GM23338 (cell line): Measurements from ENCODE around the gene HAL. TPM values are rescaled to one million over a fixed set of nuclear protein-coding genes. Genes with fewer than 3 reads are reported as not detected.

Source experiments
- ATAC-seq: fragments of 200-7000 bp; cut with Tn5 transposase; 3 replicates; pipeline ENCODE4 v1.9.1; 2020
- DNase-seq: peaks from one replicate; pipeline ENCODE4 v3.0.0-alpha.2; 2015; ENCODE audit warnings: low spot score
- H2AFZ ChIP-seq: fragments of 200-600 bp; sonication (generic); 2 replicates; pipeline ENCODE4 v1.8.0; 2016; ENCODE audit warnings: antibody characterized with exemption, mild to moderate bottlenecking, moderate library complexity
- H3F3A ChIP-seq: fragments of 200-600 bp; sonication (generic); replicated peaks from 2 replicates; pipeline ENCODE4 v1.8.0; 2017; ENCODE audit warnings: antibody characterized with exemption, mixed run types, low read depth
- H3K27ac ChIP-seq: fragments of 200-600 bp; sonication (generic); 2 replicates; pipeline ENCODE4 v1.6.1; 2016; ENCODE audit warnings: low read depth
- H3K27me3 ChIP-seq: fragments of 200-600 bp; sonication (generic); 2 replicates; pipeline ENCODE4 v1.8.0; 2016; ENCODE audit warnings: mild to moderate bottlenecking, mixed run types, moderate library complexity; ENCODE audit not compliant: insufficient read depth
- H3K36me3 ChIP-seq: fragments of 200-600 bp; sonication (generic); 2 replicates; pipeline ENCODE4 v1.8.0; 2016; ENCODE audit warnings: mild to moderate bottlenecking; ENCODE audit not compliant: insufficient read depth
- H3K4me1 ChIP-seq: fragments of 200-600 bp; sonication (generic); 2 replicates; pipeline ENCODE4 v1.8.0; 2016; ENCODE audit warnings: mild to moderate bottlenecking, moderate library complexity; ENCODE audit not compliant: insufficient read depth
- H3K4me2 ChIP-seq: fragments of 200-600 bp; sonication (generic); 2 replicates; pipeline ENCODE4 v1.7.1; 2017; ENCODE audit warnings: mixed run types
- H3K4me3 ChIP-seq: fragments of 200-600 bp; sonication (generic); 2 replicates; pipeline ENCODE4 v1.6.1; 2016; ENCODE audit warnings: mixed run types
- H3K79me2 ChIP-seq: fragments of 200-600 bp; sonication (generic); replicated peaks from 2 replicates; pipeline ENCODE4 v1.8.0; 2017; ENCODE audit warnings: mild to moderate bottlenecking; ENCODE audit not compliant: insufficient read depth
- H3K9me2 ChIP-seq: fragments of 200-600 bp; sonication (generic); 2 replicates; pipeline ENCODE4 v1.8.0; 2017; ENCODE audit not compliant: insufficient read depth
- H4K20me1 ChIP-seq: fragments of 200-600 bp; sonication (generic); replicated peaks from 2 replicates; pipeline ENCODE4 v1.8.0; 2017; ENCODE audit warnings: mild to moderate bottlenecking; ENCODE audit not compliant: insufficient read depth
- H3K27ac Mint-ChIP-seq: 2 replicates; pipeline ENCODE4 v1.8.0; 2020; ENCODE audit warnings: inconsistent platforms, mild to moderate bottlenecking, moderate library complexity, mixed read lengths
- H3K27me3 Mint-ChIP-seq: 3 replicates; pipeline ENCODE4 v1.8.0; 2022; ENCODE audit warnings: low read depth, mild to moderate bottlenecking, moderate library complexity, mixed read lengths, inconsistent platforms; ENCODE audit not compliant: insufficient read depth, poor library complexity
- H3K36me3 Mint-ChIP-seq: 3 replicates; pipeline ENCODE4 v1.8.0; 2021; ENCODE audit warnings: low read depth, mild to moderate bottlenecking, inconsistent platforms, moderate library complexity, mixed read lengths
- H3K4me1 Mint-ChIP-seq: 3 replicates; pipeline ENCODE4 v1.8.0; 2020; ENCODE audit warnings: mild to moderate bottlenecking, inconsistent platforms, mixed read lengths
- H3K4me3 Mint-ChIP-seq: 3 replicates; pipeline ENCODE4 v1.8.0; 2021; ENCODE audit warnings: moderate library complexity, mild to moderate bottlenecking, inconsistent platforms, mixed read lengths
- H3K9me3 Mint-ChIP-seq: 3 replicates; pipeline ENCODE4 v1.8.0; 2020; ENCODE audit warnings: moderate library complexity, mild to moderate bottlenecking, inconsistent platforms, mixed read lengths
- EZH2phosphoT487 ChIP-seq: fragments of 200-600 bp; sonication (generic); IDR thresholded peaks from one replicate; pipeline ENCODE4 v1.8.1; 2018; ENCODE audit warnings: antibody characterized with exemption; ENCODE audit not compliant: unreplicated experiment
- JUNB ChIP-seq: IDR thresholded peaks from one replicate; pipeline ENCODE4 v1.6.1; 2016; ENCODE audit warnings: antibody characterized with exemption; ENCODE audit not compliant: unreplicated experiment
- NANOG ChIP-seq: IDR thresholded peaks from 2 replicates; pipeline ENCODE4 v1.6.1; 2016; ENCODE audit warnings: antibody characterized with exemption, borderline replicate concordance
- POLR2AphosphoS5 ChIP-seq: IDR thresholded peaks from 2 replicates; pipeline ENCODE4 v1.6.1; 2016; ENCODE audit warnings: antibody characterized with exemption, low read depth
- STAT1 ChIP-seq: IDR thresholded peaks from one replicate; pipeline ENCODE4 v1.6.1; 2016; ENCODE audit warnings: antibody characterized with exemption; ENCODE audit not compliant: unreplicated experiment
- polyA plus RNA-seq: library from polyadenylated mRNA; unstranded; fragments of >200 nt; fragmentation: Nextera tagmentation; extraction: Ambion mirVana; gene quantifications from 2 replicates; pipeline ENCODE4 v1.2.1, GENCODE V29; 2016
- total RNA-seq: library from RNA; depleted of rRNA; stranded (reverse); fragments of >200 nt; shearing (Covaris generic); gene quantifications from 2 replicates; pipeline ENCODE4 v1.2.3, GENCODE V29; 2014
- TF ChIP-seq, protein P1 (sequence below), 2 experiments: fragments of 200-600 bp in 1 of 2; sonication (generic) in 1 of 2; conservative IDR thresholded peaks; 2 replicates each; pipeline versions ENCODE4 v1.5.1 to v1.6.1; 2016 to 2017; ENCODE audit warnings: antibody characterized with exemption in 2 of 2, low read depth in 2 of 2, mild to moderate bottlenecking in 2 of 2, moderate library complexity in 1 of 2
- TF ChIP-seq, protein P2 (sequence below): fragments of 250-450 bp; sonication (Bioruptor Pico); IDR thresholded peaks from 2 replicates; pipeline ENCODE4 v1.5.0; 2020; ENCODE audit warnings: mild to moderate bottlenecking, moderate library complexity

Gene HAL
- total and polyA plus RNA-seq, 2 experiments from 2014 or later, result 0.17 to 0.24 TPM

DNA sequence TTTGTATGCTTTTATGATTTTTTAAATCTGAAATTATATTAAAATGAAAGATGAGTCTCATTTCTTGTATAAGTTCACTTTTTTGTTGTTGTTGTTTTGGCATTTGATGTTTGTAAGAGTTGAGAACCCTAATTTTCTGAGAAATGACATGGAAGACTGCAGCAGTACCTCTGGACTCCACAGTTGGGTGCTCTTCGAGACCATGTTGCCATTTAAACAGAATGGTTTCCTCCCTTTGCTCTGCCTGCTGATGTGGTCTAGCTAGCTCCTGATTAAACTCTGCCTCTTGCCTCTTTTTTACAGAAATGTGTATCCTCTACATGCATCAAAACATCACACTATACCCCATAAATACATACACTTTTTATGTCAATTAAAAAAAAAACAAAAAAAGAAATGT, 45.0 kb upstream of the HAL start (continued):
- TF ChIP-seq, protein P1, sequence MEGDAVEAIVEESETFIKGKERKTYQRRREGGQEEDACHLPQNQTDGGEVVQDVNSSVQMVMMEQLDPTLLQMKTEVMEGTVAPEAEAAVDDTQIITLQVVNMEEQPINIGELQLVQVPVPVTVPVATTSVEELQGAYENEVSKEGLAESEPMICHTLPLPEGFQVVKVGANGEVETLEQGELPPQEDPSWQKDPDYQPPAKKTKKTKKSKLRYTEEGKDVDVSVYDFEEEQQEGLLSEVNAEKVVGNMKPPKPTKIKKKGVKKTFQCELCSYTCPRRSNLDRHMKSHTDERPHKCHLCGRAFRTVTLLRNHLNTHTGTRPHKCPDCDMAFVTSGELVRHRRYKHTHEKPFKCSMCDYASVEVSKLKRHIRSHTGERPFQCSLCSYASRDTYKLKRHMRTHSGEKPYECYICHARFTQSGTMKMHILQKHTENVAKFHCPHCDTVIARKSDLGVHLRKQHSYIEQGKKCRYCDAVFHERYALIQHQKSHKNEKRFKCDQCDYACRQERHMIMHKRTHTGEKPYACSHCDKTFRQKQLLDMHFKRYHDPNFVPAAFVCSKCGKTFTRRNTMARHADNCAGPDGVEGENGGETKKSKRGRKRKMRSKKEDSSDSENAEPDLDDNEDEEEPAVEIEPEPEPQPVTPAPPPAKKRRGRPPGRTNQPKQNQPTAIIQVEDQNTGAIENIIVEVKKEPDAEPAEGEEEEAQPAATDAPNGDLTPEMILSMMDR (conservative IDR thresholded peaks at IDR 0.05; ENCODE audit: low read depth in 2 of 2), result no peak
- TF ChIP-seq STAT1, result no peak
- no peak for TF ChIP-seq JUNB
- no peak for TF ChIP-seq EZH2phosphoT487
- no peak for TF ChIP-seq NANOG

DNA sequence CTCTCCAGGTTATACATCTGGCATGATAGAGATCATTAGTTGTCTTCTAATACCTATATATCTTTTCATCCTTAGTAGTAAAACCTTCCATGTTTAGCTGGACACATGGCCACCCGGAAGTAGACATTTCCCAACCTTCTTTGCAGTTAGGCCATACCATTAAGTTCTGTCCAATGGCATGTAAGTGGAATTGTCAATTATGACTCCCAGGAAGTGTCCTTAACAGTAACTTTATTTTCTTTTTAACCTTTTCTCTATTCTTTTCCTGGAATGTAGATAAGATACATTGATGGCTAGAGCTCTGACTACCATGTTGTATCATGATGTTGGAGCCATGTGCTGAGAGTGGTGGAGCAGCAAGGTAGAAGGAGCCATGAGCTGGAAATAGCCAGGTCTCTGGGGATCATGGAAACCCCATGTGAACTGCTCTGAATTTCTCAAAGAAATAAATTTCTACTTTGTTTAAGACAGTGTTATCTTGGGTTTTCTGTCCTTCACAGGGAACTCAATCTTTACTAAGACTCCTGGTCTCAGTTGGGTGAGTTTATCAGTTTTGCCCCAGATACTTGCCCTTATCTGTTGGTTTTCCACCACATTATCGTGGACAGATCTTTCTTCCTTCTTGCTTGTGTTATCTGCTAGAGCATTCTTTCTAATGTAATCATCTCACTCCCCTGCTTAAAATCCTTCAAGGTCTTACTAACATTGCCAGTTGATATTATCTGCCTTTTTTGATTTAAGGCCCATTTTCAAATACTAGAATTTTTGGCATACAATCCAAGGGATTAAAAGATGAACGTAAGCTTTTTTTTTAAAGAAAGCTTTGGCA, 44.4 kb upstream of the HAL start:
- Histone ChIP-seq H3K4me2 (no peak overlapping the region), H3K36me3 (no peaks in the 10 kb centered on the region), H3K79me2 (no peaks in the 10 kb centered on the region), H2AFZ (no peak overlapping the region), H4K20me1 (no peaks in the 10 kb centered on the region), H3K4me3 (no peak overlapping the region), H3K9me2 (no peaks in the 10 kb centered on the region), H3K27me3 (no peaks in the 10 kb centered on the region), H3F3A (no peaks in the 10 kb centered on the region), H3K27ac (no peak overlapping the region), H3K4me1 (peaks cover 3% of the 10 kb centered on the region; the same call in 1 of the 2 replicates)
- Mint-ChIP-seq H3K27ac (no peak overlapping the region), H3K27me3 (peaks cover 2% of the 10 kb centered on the region), H3K36me3 (no peaks in the 10 kb centered on the region), H3K4me3 (no peak overlapping the region), H3K4me1 (no peaks in the 10 kb centered on the region), H3K9me3 (no peaks in the 10 kb centered on the region)
- ATAC-seq, result no peak
- no peak for DNase-seq
- TF ChIP-seq NANOG, result no peak

DNA sequence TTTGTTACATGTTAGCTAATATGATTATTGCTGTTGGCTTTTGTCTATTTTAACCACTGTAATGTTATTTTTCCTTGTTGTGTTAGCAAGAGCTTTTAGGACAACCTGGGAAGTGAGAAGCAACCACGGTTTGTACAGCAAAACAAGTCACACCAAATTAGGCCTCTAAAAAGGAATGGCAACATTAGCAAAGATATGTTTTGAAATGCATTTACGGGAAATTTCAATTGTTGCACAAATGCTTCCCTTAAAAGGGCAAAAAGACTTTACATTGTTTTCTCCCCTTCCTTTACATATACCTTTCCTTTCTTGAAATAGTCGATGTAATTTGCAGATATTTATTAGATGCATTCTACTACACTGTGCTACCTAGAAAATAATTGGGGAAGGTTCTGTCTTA, 43.4 kb upstream of the HAL start:
- Histone ChIP-seq H3K4me3 (no peak overlapping the region), H3K27me3 (no peaks in the 10 kb centered on the region), H3K27ac (no peak overlapping the region), H3K79me2 (peaks cover 3% of the 10 kb centered on the region), H3F3A (no peaks in the 10 kb centered on the region), H3K36me3 (no peaks in the 10 kb centered on the region), H3K4me1 (peaks cover 3% of the 10 kb centered on the region; the same call in 1 of the 2 replicates), H3K4me2 (no peak overlapping the region), H2AFZ (no peak overlapping the region), H3K9me2 (no peaks in the 10 kb centered on the region), H4K20me1 (no peaks in the 10 kb centered on the region)
- ATAC-seq (no peak), DNase-seq (no peak)
- no peak overlapping the region for H3K27ac Mint-ChIP-seq
- no peak overlapping the region for H3K4me3 Mint-ChIP-seq
- no peaks in the 10 kb centered on the region for H3K9me3 Mint-ChIP-seq
- H3K27me3 Mint-ChIP-seq, result peaks cover 2% of the 10 kb centered on the region
- H3K36me3 Mint-ChIP-seq, result no peaks in the 10 kb centered on the region
- H3K4me1 Mint-ChIP-seq, result no peaks in the 10 kb centered on the region
- TF ChIP-seq, protein P1 (conservative IDR thresholded peaks at IDR 0.05; ENCODE audit: low read depth in 2 of 2), result no peak
- TF ChIP-seq POLR2AphosphoS5 (no peak), JUNB (no peak)
- TF ChIP-seq, protein P2, sequence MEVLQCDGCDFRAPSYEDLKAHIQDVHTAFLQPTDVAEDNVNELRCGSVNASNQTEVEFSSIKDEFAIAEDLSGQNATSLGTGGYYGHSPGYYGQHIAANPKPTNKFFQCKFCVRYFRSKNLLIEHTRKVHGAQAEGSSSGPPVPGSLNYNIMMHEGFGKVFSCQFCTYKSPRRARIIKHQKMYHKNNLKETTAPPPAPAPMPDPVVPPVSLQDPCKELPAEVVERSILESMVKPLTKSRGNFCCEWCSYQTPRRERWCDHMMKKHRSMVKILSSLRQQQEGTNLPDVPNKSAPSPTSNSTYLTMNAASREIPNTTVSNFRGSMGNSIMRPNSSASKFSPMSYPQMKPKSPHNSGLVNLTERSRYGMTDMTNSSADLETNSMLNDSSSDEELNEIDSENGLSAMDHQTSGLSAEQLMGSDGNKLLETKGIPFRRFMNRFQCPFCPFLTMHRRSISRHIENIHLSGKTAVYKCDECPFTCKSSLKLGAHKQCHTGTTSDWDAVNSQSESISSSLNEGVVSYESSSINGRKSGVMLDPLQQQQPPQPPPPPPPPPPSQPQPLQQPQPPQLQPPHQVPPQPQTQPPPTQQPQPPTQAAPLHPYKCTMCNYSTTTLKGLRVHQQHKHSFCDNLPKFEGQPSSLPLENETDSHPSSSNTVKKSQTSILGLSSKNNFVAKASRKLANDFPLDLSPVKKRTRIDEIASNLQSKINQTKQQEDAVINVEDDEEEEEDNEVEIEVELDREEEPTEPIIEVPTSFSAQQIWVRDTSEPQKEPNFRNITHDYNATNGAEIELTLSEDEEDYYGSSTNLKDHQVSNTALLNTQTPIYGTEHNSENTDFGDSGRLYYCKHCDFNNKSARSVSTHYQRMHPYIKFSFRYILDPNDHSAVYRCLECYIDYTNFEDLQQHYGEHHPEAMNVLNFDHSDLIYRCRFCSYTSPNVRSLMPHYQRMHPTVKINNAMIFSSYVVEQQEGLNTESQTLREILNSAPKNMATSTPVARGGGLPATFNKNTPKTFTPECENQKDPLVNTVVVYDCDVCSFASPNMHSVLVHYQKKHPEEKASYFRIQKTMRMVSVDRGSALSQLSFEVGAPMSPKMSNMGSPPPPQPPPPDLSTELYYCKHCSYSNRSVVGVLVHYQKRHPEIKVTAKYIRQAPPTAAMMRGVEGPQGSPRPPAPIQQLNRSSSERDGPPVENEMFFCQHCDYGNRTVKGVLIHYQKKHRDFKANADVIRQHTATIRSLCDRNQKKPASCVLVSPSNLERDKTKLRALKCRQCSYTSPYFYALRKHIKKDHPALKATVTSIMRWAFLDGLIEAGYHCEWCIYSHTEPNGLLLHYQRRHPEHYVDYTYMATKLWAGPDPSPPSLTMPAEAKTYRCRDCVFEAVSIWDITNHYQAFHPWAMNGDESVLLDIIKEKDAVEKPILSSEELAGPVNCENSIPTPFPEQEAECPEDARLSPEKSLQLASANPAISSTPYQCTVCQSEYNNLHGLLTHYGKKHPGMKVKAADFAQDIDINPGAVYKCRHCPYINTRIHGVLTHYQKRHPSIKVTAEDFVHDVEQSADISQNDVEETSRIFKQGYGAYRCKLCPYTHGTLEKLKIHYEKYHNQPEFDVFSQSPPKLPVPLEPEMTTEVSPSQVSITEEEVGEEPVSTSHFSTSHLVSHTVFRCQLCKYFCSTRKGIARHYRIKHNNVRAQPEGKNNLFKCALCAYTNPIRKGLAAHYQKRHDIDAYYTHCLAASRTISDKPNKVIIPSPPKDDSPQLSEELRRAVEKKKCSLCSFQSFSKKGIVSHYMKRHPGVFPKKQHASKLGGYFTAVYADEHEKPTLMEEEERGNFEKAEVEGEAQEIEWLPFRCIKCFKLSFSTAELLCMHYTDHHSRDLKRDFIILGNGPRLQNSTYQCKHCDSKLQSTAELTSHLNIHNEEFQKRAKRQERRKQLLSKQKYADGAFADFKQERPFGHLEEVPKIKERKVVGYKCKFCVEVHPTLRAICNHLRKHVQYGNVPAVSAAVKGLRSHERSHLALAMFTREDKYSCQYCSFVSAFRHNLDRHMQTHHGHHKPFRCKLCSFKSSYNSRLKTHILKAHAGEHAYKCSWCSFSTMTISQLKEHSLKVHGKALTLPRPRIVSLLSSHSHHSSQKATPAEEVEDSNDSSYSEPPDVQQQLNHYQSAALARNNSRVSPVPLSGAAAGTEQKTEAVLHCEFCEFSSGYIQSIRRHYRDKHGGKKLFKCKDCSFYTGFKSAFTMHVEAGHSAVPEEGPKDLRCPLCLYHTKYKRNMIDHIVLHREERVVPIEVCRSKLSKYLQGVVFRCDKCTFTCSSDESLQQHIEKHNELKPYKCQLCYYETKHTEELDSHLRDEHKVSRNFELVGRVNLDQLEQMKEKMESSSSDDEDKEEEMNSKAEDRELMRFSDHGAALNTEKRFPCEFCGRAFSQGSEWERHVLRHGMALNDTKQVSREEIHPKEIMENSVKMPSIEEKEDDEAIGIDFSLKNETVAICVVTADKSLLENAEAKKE (CRISPR knock-in tag), result no peak
